HL-60 (cell line): ENCODE results near the gene AKT1.

Experiments used
- DNase-seq, 2 experiments: peaks; one replicate each; pipeline ENCODE4 v3.0.0-alpha.2; 2010 to 2020; ENCODE audit warnings: low read depth in 1 of 2, low spot score in 1 of 2
- H3K27ac ChIP-seq: fragments of 250-450 bp; sonication (Bioruptor Pico); replicated peaks from 2 replicates; pipeline ENCODE4 v1.5.1; 2020; ENCODE audit warnings: mild to moderate bottlenecking, moderate library complexity
- H3K27me3 ChIP-seq: fragments of 250-450 bp; sonication (Bioruptor Pico); 2 replicates; pipeline ENCODE4 v1.5.1; 2021; ENCODE audit warnings: mild to moderate bottlenecking, moderate library complexity; ENCODE audit not compliant: insufficient read depth, poor library complexity, severe bottlenecking
- H3K4me3 ChIP-seq: replicated peaks from 2 replicates; pipeline ENCODE4 v1.5.1; 2011; ENCODE audit warnings: mild to moderate bottlenecking, control low read depth, low read length; ENCODE audit not compliant: insufficient read depth
- CTCF ChIP-seq: IDR thresholded peaks from one replicate; pipeline ENCODE4 v1.5.1; 2011; ENCODE audit warnings: low read length, control low read depth, inconsistent platforms; ENCODE audit not compliant: insufficient read depth
- GABPA ChIP-seq: IDR thresholded peaks from 2 replicates; pipeline ENCODE4 v1.6.1; 2012; ENCODE audit warnings: low read depth
- POLR2AphosphoS5 ChIP-seq: IDR thresholded peaks from 2 replicates; pipeline ENCODE4 v1.6.1; 2012; ENCODE audit warnings: low read depth
- REST ChIP-seq: IDR thresholded peaks from 2 replicates; pipeline ENCODE4 v1.6.1; 2012; ENCODE audit warnings: low read depth; ENCODE audit not compliant: insufficient replicate concordance
- SPI1 ChIP-seq: IDR thresholded peaks from 2 replicates; pipeline ENCODE4 v1.6.1; 2012; ENCODE audit warnings: low read depth, mild to moderate bottlenecking, borderline replicate concordance

The AKT1 gene

GRCh38 chr14:104827177-104828055, 31.9 kb upstream of the AKT1 start:
- peaks cover 9% of the 10 kb centered on the region for H3K27me3 ChIP-seq
- TF ChIP-seq CTCF: peak; percentile 28
- TF ChIP-seq REST: no peak
- no peak for TF ChIP-seq SPI1
- TF ChIP-seq POLR2AphosphoS5: no peak
- no peak overlapping the region for H3K27ac ChIP-seq
- 0 out of 2 replicates have a peak overlapping the region, but pooled peaks have one; percentile 51 for H3K4me3 ChIP-seq
- peak in 1 of 2 experiments; percentile 48 for DNase-seq

- no peak overlapping the region for H3K27ac ChIP-seq
Measured at GRCh38 chr14:104826861-104827176, 31.3 kb upstream of the AKT1 start.

GRCh38 chr14:104826189-104826860, 30.8 kb upstream of the AKT1 start:
- DNase-seq: peak; percentile 62 to 82
- peak overlapping the region; percentile 51 for H3K4me3 ChIP-seq
- TF ChIP-seq GABPA (no peak), POLR2AphosphoS5 (no peak), CTCF (no peak), SPI1 (no peak), REST (no peak)
- H3K27ac ChIP-seq: no peak overlapping the region
- peaks cover 9% of the 10 kb centered on the region for H3K27me3 ChIP-seq

More at GRCh38 chr14:104826861-104827176, 31.3 kb upstream of the AKT1 start:
- no peak for TF ChIP-seq GABPA
- no peak for TF ChIP-seq REST
- no peak for TF ChIP-seq SPI1
- no peak for TF ChIP-seq POLR2AphosphoS5
- no peak for DNase-seq
- Histone ChIP-seq H3K27me3 (peaks cover 9% of the 10 kb centered on the region), H3K4me3 (peak overlapping the region; percentile 51)
